HG03103 (cell line): ENCODE data around the gene DDI2.
A peak's percentile ranks its signal among the peaks of the same experiment; 100 is the strongest.
"Not testable (repeated sequence)": the region's sequence is repeated elsewhere in the genome, so short reads cannot be mapped to it uniquely, and the experiment has no call there.

Source experiments
- ATAC-seq: cut with Tn5 transposase; IDR thresholded peaks from one replicate; pipeline ENCODE4 v1.9.1; 2021; ENCODE audit warnings: low read depth; ENCODE audit not compliant: unreplicated experiment

DDI2 gene

GRCh38 chr1:15604400-15604799 is 12.9 kb upstream of the DDI2 start:
- not testable (repeated sequence) for ATAC-seq

- ATAC-seq: no peak
Measured at GRCh38 chr1:15605398-15606383, 11.6 kb upstream of the DDI2 start.

GRCh38 chr1:15609631-15610030 is 7.6 kb upstream of the DDI2 start:
- ATAC-seq: no peak

- ATAC-seq: no peak
Measured at GRCh38 chr1:15610167-15610566, 7.1 kb upstream of the DDI2 start.

- peak; percentile 3 for ATAC-seq
Measured at GRCh38 chr1:15616373-15617172, 685 bp upstream of the DDI2 start.

- ATAC-seq: peak; percentile 37
Measured at GRCh38 chr1:15618077-15618654, 908 bp downstream of the DDI2 start.

- peak; percentile 2 for ATAC-seq
Measured at GRCh38 chr1:15618655-15619525, 1.6 kb downstream of the DDI2 start.

GRCh38 chr1:15620155-15620545 is 2.9 kb downstream of the DDI2 start:
- ATAC-seq: no peak

GRCh38 chr1:15620902-15621682 is 3.8 kb downstream of the DDI2 start:
- no peak for ATAC-seq

- ATAC-seq: no peak
Measured at GRCh38 chr1:15621975-15622374, 4.7 kb downstream of the DDI2 start.

- no peak for ATAC-seq
Measured at GRCh38 chr1:15622712-15623373, 5.6 kb downstream of the DDI2 start.

- no peak for ATAC-seq
Measured at GRCh38 chr1:15623435-15623834, 6.2 kb downstream of the DDI2 start.

- ATAC-seq: no peak
Measured at GRCh38 chr1:15624133-15624714, 7.0 kb downstream of the DDI2 start.

- no peak for ATAC-seq
Measured at GRCh38 chr1:15625056-15625917, 8.0 kb downstream of the DDI2 start.

- ATAC-seq: no peak
Measured at GRCh38 chr1:15626269-15626950, 9.2 kb downstream of the DDI2 start.

GRCh38 chr1:15627343-15627988 is 10.2 kb downstream of the DDI2 start:
- peak; percentile 86 for ATAC-seq

GRCh38 chr1:15628003-15628402 is 10.7 kb downstream of the DDI2 start:
- no peak for ATAC-seq
